ENCODE results near the gene AMPD2. TPM values are rescaled to one million over a fixed set of nuclear protein-coding genes. Genes with fewer than 3 reads are reported as not detected.

The AMPD2 gene
- total and polyA plus RNA-seq, 2 of the 8 experiments (the other 6 are each of a cell fraction or from before 2014, with no cell fraction given): 37.2 to 67.7 TPM

DNA sequence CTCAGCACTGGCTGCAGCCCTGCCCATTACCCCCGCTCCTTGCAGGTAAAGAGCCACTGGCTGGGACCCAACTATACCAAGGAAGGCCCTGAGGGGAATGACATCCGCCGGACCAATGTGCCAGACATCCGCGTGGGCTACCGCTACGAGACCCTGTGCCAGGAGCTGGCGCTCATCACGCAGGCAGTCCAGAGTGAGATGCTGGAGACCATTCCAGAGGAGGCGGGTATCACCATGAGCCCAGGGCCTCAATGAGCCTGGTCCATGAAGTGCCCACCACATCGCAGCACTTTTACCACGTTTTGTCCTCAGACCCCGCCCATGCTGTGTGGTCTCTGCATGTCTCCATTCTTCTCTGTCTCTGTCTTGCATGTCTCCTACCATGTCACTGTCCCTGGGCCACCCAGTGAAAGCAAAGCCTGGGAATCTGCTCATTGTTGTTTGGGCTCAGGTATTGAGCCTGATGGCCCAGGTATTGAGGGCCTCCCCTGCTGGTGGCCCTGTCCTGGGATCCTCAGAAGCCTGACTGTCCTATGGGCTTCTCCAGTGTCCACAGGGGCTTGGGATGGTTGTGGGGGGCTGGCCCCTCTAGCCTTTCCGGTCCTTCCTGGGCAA, 11.4 kb downstream of the AMPD2 start (continued):
- TF ChIP-seq SP2 (IDR thresholded peaks at IDR 0.05; ENCODE audit: low read length) (no peak), CTBP2 (IDR thresholded peaks at IDR 0.05; ENCODE audit: borderline replicate concordance, insufficient read depth, insufficient read length, low read length) (no peak), EZH2 (IDR thresholded peaks at IDR 0.05; ENCODE audit: low read depth, low read length, severe bottlenecking) (no peak), EGR1 (IDR thresholded peaks at IDR 0.05; ENCODE audit: borderline replicate concordance, low read depth, low read length) (no peak), TEAD4 (IDR thresholded peaks at IDR 0.05; ENCODE audit: low read depth, low read length) (no peak), RAD21 (IDR thresholded peaks at IDR 0.05 in 1 of 2, conservative IDR thresholded peaks at IDR 0.05 in 1 of 2; ENCODE audit: low read depth in 2 of 2, low read length in 2 of 2) (no peak)

Measured in H1 (cell line).